SHP77 treated with DMSO at 0.1 percent for 48 hours (cell line): ENCODE data around the gene CMSS1.

Experiments used
- DNase-seq: peaks from one replicate; lab custom pipeline; 2025; lab: John Stamatoyannopoulos, UW

The CMSS1 gene

GRCh38 chr3:100149713-100150415, 332.2 kb downstream of the CMSS1 start:
- no peak for DNase-seq

- DNase-seq: no peak
Observed at GRCh38 chr3:100150473-100150872, 332.8 kb downstream of the CMSS1 start.

- no peak for DNase-seq
Observed at GRCh38 chr3:100151024-100151707, 333.5 kb downstream of the CMSS1 start.

GRCh38 chr3:100154171-100154570, 336.5 kb downstream of the CMSS1 start:
- no peak for DNase-seq

- DNase-seq: no peak
Observed at GRCh38 chr3:100155128-100155527, 337.5 kb downstream of the CMSS1 start.

GRCh38 chr3:100155590-100155989, 337.9 kb downstream of the CMSS1 start:
- no peak for DNase-seq

- no peak for DNase-seq
Observed at GRCh38 chr3:100157685-100158084, 340.0 kb downstream of the CMSS1 start.

- DNase-seq: no peak
Observed at GRCh38 chr3:100158918-100159330, 341.3 kb downstream of the CMSS1 start.

- no peak for DNase-seq
Observed at GRCh38 chr3:100159331-100160153, 341.9 kb downstream of the CMSS1 start.

- no peak for DNase-seq
Observed at GRCh38 chr3:100160521-100160920, 342.9 kb downstream of the CMSS1 start.

- DNase-seq: no peak
Observed at GRCh38 chr3:100163787-100164186, 346.1 kb downstream of the CMSS1 start.

GRCh38 chr3:100164743-100165142, 347.1 kb downstream of the CMSS1 start:
- DNase-seq: no peak

GRCh38 chr3:100165926-100166550, 348.4 kb downstream of the CMSS1 start:
- DNase-seq: no peak

- DNase-seq: no peak
Observed at GRCh38 chr3:100169201-100169920, 351.7 kb downstream of the CMSS1 start.

- no peak for DNase-seq
Observed at GRCh38 chr3:100170486-100170885, 352.8 kb downstream of the CMSS1 start.

GRCh38 chr3:100171211-100171914, 353.7 kb downstream of the CMSS1 start:
- DNase-seq: no peak

GRCh38 chr3:100173961-100174360, 356.3 kb downstream of the CMSS1 start:
- DNase-seq: no peak

- no peak for DNase-seq
Observed at GRCh38 chr3:100175637-100176280, 358.1 kb downstream of the CMSS1 start.

- DNase-seq: no peak
Observed at GRCh38 chr3:100179692-100180349, 362.2 kb downstream of the CMSS1 start.

- no peak for DNase-seq
Observed at GRCh38 chr3:100183608-100184125, 366.0 kb downstream of the CMSS1 start.
